ENCODE measurements around the gene SLCO4A1.

Gene SLCO4A1

DNA sequence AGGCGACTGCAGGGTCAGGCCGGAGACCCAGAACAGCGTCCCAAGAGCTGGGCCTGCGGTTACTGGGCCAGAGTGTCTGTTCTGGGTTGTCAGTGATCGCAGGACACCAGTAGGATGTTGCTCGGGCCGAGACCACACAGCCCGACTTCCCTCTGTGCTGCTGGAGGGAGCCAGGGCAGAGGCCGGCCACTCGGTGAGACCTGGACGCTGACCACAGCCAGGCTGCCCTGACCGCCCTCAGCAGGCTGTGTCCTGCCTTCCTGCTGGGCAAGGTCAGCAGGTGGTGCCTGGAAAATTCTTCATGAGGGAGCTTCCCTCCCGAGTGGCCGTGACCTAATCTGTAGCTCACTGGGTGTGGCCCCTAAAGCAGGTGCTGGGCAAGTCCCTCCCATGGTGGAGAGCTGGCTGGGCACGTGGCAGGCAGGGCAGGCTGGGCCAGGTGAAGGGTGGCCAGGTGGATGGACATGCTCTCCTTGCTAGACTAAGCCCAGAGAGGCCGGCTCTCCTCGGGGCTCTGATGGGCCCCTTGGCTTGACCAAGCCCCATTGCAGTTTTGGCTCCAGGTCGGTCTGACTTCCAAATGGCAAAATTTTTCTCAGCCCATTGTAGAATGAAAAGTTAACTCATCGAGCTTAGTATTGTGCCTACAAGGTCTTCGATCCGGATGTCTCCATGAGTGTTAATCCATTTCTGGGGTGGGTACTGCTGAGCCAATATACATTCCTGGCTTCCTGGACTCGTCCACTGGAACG is 1.9 kb downstream of the SLCO4A1 start:
- peaks cover 11 to 63% (median 39%) of the 10 kb centered on the region in 5 donors for H3K4me1 ChIP-seq (ENCODE audit: control insufficient read depth in 5 of 5, insufficient read depth in 5 of 5, low read length in 5 of 5)
- H3K27ac ChIP-seq (ENCODE audit: low read depth, low read length): no peak overlapping the region
- H3K9me3 ChIP-seq (ENCODE audit: control insufficient read depth in 5 of 5, low read length in 5 of 5): no peaks in the 10 kb centered on the region
- H3K9ac ChIP-seq (ENCODE audit: low read length in 5 of 5): no peak overlapping the region
- H3K36me3 ChIP-seq (ENCODE audit: control insufficient read depth in 5 of 5, insufficient read depth in 5 of 5, low read length in 5 of 5): no peaks in the 10 kb centered on the region
- H3K27me3 ChIP-seq (ENCODE audit: control insufficient read depth in 5 of 5, insufficient read depth in 4 of 5, low read length in 5 of 5): peaks cover 10 to 41% (median 23%) of the 10 kb centered on the region in 5 donors
- peak overlapping the region in 2 of 5 donors; percentile 58 for H3K4me3 ChIP-seq (ENCODE audit: low read depth in 1 of 5, low read length in 5 of 5)

- H3K27ac ChIP-seq (ENCODE audit: low read depth, low read length): no peak overlapping the region
- H3K27me3 ChIP-seq (ENCODE audit: control insufficient read depth in 5 of 5, insufficient read depth in 4 of 5, low read length in 5 of 5): peaks cover 10 to 38% (median 23%) of the 10 kb centered on the region in 5 donors
- peak overlapping the region in 1 of 5 donors; percentile 28 for H3K4me3 ChIP-seq (ENCODE audit: low read depth in 1 of 5, low read length in 5 of 5)
- peaks cover 11 to 68% (median 39%) of the 10 kb centered on the region in 5 donors for H3K4me1 ChIP-seq (ENCODE audit: control insufficient read depth in 5 of 5, insufficient read depth in 5 of 5, low read length in 5 of 5)
- no peaks in the 10 kb centered on the region for H3K9me3 ChIP-seq (ENCODE audit: control insufficient read depth in 5 of 5, low read length in 5 of 5)
- no peaks in the 10 kb centered on the region for H3K36me3 ChIP-seq (ENCODE audit: control insufficient read depth in 5 of 5, insufficient read depth in 5 of 5, low read length in 5 of 5)
- H3K9ac ChIP-seq (ENCODE audit: low read length in 5 of 5): no peak overlapping the region
Observed at GRCh38 chr20:62644802-62645496, 2.6 kb downstream of the SLCO4A1 start.

DNA sequence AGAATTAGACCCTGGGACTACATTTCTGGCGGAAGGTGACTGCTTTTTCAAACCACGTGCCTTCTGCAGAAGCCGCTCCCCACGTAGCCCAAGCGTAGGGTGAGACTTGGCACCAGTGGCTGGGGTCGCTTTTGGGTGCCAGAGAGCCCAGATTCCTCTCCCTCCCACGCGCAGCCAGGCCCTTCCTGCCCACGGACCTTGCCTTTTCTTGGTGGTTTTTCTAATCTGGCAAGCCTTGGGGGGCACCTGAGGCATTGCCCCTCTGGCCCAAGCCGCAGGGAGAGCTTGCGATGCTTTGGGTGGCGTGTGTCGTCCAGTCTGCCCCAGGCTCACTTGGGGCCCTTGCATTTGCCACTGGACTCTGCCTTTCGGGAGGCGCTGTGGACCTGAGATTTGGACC is 3.3 kb downstream of the SLCO4A1 start:
- peaks cover 10 to 38% (median 23%) of the 10 kb centered on the region in 5 donors for H3K27me3 ChIP-seq (ENCODE audit: control insufficient read depth in 5 of 5, insufficient read depth in 4 of 5, low read length in 5 of 5)
- H3K36me3 ChIP-seq (ENCODE audit: control insufficient read depth in 5 of 5, insufficient read depth in 5 of 5, low read length in 5 of 5): no peaks in the 10 kb centered on the region
- H3K27ac ChIP-seq (ENCODE audit: low read depth, low read length): no peak overlapping the region
- H3K4me1 ChIP-seq (ENCODE audit: control insufficient read depth in 5 of 5, insufficient read depth in 5 of 5, low read length in 5 of 5): peaks cover 11 to 75% (median 39%) of the 10 kb centered on the region in 5 donors
- H3K4me3 ChIP-seq (ENCODE audit: low read depth in 1 of 5, low read length in 5 of 5): no peak overlapping the region
- no peak overlapping the region for H3K9ac ChIP-seq (ENCODE audit: low read length in 5 of 5)
- no peaks in the 10 kb centered on the region for H3K9me3 ChIP-seq (ENCODE audit: control insufficient read depth in 5 of 5, low read length in 5 of 5)

- peaks cover 10 to 25% (median 12%) of the 10 kb centered on the region in 5 donors for H3K27me3 ChIP-seq (ENCODE audit: control insufficient read depth in 5 of 5, insufficient read depth in 4 of 5, low read length in 5 of 5)
- peaks cover 11 to 79% (median 37%) of the 10 kb centered on the region in 5 donors for H3K4me1 ChIP-seq (ENCODE audit: control insufficient read depth in 5 of 5, insufficient read depth in 5 of 5, low read length in 5 of 5)
- no peaks in the 10 kb centered on the region for H3K36me3 ChIP-seq (ENCODE audit: control insufficient read depth in 5 of 5, insufficient read depth in 5 of 5, low read length in 5 of 5)
- H3K9me3 ChIP-seq (ENCODE audit: control insufficient read depth in 5 of 5, low read length in 5 of 5): no peaks in the 10 kb centered on the region
- H3K9ac ChIP-seq (ENCODE audit: low read length in 5 of 5): peak overlapping the region in 1 of 5 donors; percentile 36
- no peak overlapping the region for H3K27ac ChIP-seq (ENCODE audit: low read depth, low read length)
- H3K4me3 ChIP-seq (ENCODE audit: low read depth in 1 of 5, low read length in 5 of 5): no peak overlapping the region
Observed at GRCh38 chr20:62646851-62647520, 4.7 kb downstream of the SLCO4A1 start.

GRCh38 chr20:62647521-62648317 is 5.4 kb downstream of the SLCO4A1 start:
- H3K27ac ChIP-seq (ENCODE audit: low read depth, low read length): no peak overlapping the region
- peaks cover 11 to 80% (median 40%) of the 10 kb centered on the region in 5 donors for H3K4me1 ChIP-seq (ENCODE audit: control insufficient read depth in 5 of 5, insufficient read depth in 5 of 5, low read length in 5 of 5)
- H3K9ac ChIP-seq (ENCODE audit: low read length in 5 of 5): peak overlapping the region in 1 of 5 donors; percentile 36
- no peaks in the 10 kb centered on the region for H3K36me3 ChIP-seq (ENCODE audit: control insufficient read depth in 5 of 5, insufficient read depth in 5 of 5, low read length in 5 of 5)
- H3K9me3 ChIP-seq (ENCODE audit: control insufficient read depth in 5 of 5, low read length in 5 of 5): no peaks in the 10 kb centered on the region
- H3K27me3 ChIP-seq (ENCODE audit: control insufficient read depth in 5 of 5, insufficient read depth in 4 of 5, low read length in 5 of 5): peaks cover 10 to 23% (median 12%) of the 10 kb centered on the region in 5 donors
- H3K4me3 ChIP-seq (ENCODE audit: low read depth in 1 of 5, low read length in 5 of 5): peak overlapping the region in 1 of 5 donors; percentile 17

DNA sequence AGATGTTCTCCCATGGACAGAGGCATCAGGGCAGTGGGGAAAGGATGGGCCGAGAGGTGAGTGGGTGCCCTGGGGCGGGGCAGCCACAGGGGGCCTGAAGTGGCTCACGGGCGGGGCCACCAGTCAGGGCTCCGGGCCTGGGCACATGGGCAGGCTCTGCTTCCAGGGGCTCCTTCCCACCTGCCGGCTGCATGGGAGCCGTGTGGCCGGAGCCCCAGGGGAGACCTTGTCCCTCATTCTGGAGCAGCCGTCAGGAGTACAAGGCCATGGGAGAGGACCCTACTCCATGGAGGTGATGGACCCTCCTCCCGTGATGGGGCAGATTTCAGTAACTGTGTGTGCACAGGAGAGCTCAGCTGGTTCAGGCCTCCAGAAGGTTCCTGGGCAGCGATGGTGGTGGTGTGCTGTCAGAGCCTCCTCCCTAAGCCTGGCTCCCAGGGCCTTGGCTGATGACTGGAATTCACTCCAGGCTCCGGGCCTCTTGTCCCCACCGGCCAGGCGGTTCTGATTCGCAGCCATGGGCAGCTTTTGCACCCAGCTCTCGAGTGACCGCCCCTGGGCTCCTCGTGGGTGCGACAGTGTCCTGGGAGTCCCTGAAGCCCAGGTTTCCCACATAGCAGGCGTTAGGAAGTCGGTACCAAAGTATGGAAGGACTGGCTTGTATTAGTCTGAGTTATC is 6.2 kb downstream of the SLCO4A1 start:
- peaks cover 11 to 80% (median 39%) of the 10 kb centered on the region in 5 donors for H3K4me1 ChIP-seq (ENCODE audit: control insufficient read depth in 5 of 5, insufficient read depth in 5 of 5, low read length in 5 of 5)

GRCh38 chr20:62649140-62649539 is 6.8 kb downstream of the SLCO4A1 start:
- H3K4me1 ChIP-seq (ENCODE audit: control insufficient read depth in 5 of 5, insufficient read depth in 5 of 5, low read length in 5 of 5): peaks cover 11 to 75% (median 34%) of the 10 kb centered on the region in 5 donors
- no peak overlapping the region for H3K27ac ChIP-seq (ENCODE audit: low read depth, low read length)
- no peak overlapping the region for H3K4me3 ChIP-seq (ENCODE audit: low read depth in 1 of 5, low read length in 5 of 5)
- peaks cover 4 to 9% (median 6%) of the 10 kb centered on the region in 5 donors for H3K27me3 ChIP-seq (ENCODE audit: control insufficient read depth in 5 of 5, insufficient read depth in 4 of 5, low read length in 5 of 5)
- no peak overlapping the region for H3K9ac ChIP-seq (ENCODE audit: low read length in 5 of 5)
- no peaks in the 10 kb centered on the region for H3K9me3 ChIP-seq (ENCODE audit: control insufficient read depth in 5 of 5, low read length in 5 of 5)
- H3K36me3 ChIP-seq (ENCODE audit: control insufficient read depth in 5 of 5, insufficient read depth in 5 of 5, low read length in 5 of 5): no peaks in the 10 kb centered on the region

More for the DNA sequence above, 6.2 kb downstream of the SLCO4A1 start:
- Histone ChIP-seq H3K9ac (ENCODE audit: low read length in 5 of 5) (peak overlapping the region in 1 of 5 donors; percentile 36), H3K27me3 (ENCODE audit: control insufficient read depth in 5 of 5, insufficient read depth in 4 of 5, low read length in 5 of 5) (peaks cover 7 to 16% (median 10%) of the 10 kb centered on the region in 5 donors), H3K4me3 (ENCODE audit: low read depth in 1 of 5, low read length in 5 of 5) (no peak overlapping the region), H3K36me3 (ENCODE audit: control insufficient read depth in 5 of 5, insufficient read depth in 5 of 5, low read length in 5 of 5) (no peaks in the 10 kb centered on the region), H3K27ac (ENCODE audit: low read depth, low read length) (no peak overlapping the region), H3K9me3 (ENCODE audit: control insufficient read depth in 5 of 5, low read length in 5 of 5) (no peaks in the 10 kb centered on the region)

- Histone ChIP-seq H3K4me3 (ENCODE audit: low read depth in 1 of 5, low read length in 5 of 5) (peak overlapping the region in 1 of 5 donors; percentile 37), H3K9me3 (ENCODE audit: control insufficient read depth in 5 of 5, low read length in 5 of 5) (no peaks in the 10 kb centered on the region), H3K4me1 (ENCODE audit: control insufficient read depth in 5 of 5, insufficient read depth in 5 of 5, low read length in 5 of 5) (peaks cover 9 to 62% (median 34%) of the 10 kb centered on the region in 5 donors), H3K27me3 (ENCODE audit: control insufficient read depth in 5 of 5, insufficient read depth in 4 of 5, low read length in 5 of 5) (peaks cover 0 to 2% (median 0%) of the 10 kb centered on the region in 5 donors), H3K27ac (ENCODE audit: low read depth, low read length) (peak overlapping the region; percentile 60), H3K9ac (ENCODE audit: low read length in 5 of 5) (no peak overlapping the region), H3K36me3 (ENCODE audit: control insufficient read depth in 5 of 5, insufficient read depth in 5 of 5, low read length in 5 of 5) (no peaks in the 10 kb centered on the region)
Observed at GRCh38 chr20:62650551-62651284, 8.4 kb downstream of the SLCO4A1 start.

Measured in subcutaneous abdominal adipose tissue (tissue), 5 donors.